ENCODE data around the gene NFIA. TPM values are rescaled to one million over a fixed set of nuclear protein-coding genes. Genes with fewer than 3 reads are reported as not detected.

The NFIA gene
- total RNA-seq, 1 experiment from 2014 or later = 6.3 TPM

DNA sequence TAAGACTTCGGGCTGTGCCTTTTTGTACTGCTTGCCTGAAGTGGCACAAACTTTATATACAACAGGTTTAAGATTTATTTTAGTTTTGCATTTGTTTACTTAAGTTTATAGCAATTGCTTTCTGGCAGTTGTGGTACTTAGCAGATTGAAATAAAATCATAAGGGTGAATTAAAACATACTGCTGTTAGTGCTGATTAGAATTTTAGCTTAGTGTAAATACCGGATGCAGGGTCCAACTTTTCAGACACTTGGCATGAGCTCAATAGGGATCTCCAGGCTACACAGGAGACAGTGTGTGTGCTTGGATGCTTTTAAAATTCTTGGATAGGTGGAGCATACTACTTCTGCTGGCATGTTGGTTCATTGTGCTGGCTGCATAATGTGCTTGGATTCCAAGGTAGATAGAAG is 159.6 kb downstream of the NFIA start:
- DNase-seq (ENCODE audit: low read depth) = no peak

DNA sequence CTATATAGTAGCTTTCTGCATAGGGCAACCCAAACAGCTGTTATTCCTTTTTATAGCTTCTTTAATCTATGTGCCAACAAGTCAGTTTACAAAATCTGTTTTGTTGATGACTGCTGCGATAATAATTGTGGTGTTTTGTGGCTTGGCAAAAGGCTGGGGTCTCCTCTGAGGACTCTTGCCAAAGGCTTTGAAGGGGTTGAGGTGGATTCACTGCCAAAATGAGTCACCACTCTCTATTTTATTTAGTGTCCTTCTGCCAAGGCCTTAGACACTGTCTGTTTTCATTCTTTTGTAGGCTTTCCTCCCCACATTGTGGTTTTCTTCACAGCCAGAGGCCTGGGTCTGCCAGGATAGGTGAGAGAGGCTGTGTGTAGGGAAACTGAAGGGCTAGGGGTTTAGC is 161.8 kb downstream of the NFIA start:
- DNase-seq (ENCODE audit: low read depth) = peak; percentile 78

DNA sequence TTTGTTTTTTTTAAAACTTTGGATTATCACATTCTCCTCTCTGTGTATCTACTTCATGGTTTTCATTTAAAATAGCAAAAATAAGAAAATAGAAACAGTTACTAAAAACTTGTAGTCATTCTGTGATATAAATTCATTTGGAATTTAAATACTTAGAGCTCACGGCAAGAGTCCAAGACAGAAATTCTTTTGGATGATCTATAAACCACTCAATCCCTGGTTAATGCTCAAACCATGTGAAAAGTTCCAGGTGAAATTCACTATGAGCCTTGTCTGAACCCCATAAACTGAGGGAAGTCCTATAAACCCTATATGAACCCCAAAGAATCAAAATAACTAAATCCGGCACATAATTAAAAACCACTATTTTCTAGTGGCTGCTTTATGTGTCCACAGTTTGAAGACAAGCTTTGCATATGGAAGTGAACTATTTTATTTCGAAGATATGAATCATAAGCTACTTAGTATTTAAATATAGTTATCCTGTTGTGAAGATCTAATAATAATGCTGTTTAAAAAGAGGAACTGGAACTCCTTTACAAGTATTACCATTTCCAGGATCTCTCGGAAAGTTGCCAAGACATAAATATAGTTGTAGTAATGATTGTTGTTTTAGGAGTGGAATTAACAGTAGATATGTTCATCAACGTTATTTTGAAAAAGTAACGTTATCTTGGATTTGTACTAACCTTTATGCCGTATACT is 163.5 kb downstream of the NFIA start:
- no peak for DNase-seq (ENCODE audit: low read depth)

DNA sequence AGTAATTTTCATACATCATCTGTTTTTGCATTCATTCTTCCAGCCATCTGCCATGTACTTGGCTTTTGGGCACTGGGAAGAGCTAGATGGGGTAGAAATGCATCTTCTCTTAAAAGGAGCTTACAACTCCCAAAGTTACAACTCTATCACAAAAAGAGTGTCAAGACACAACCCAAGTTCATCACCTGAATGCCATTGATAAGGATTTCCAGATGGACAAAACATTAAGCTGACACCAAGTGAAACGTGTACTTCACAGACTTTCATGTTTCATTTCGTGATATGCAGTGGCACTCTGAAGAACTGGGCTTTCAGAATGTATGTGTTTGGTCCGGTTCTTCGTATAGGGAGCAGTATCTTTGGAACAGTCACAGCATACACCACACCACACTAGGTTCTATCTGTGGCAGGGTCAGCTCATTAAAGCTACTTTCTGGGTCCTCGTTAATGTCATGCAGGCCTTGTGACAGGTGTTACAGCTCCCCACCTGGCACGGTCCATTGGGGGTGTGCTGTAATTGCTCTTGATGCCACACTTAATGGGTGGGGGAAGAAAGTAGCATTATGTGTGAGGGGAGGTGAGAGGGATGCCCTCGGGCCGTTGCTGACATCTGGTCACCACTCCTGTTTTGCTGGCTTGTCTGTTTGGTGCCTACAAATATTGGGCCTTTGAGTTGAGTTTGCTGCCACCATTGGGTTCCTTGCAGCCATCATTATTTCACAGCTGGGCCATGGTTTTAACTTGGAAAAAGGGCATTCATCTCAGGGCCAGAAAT is 164.9 kb downstream of the NFIA start:
- DNase-seq (ENCODE audit: low read depth) = no peak

GRCh38 chr1:61247881-61248752 is 165.8 kb downstream of the NFIA start:
- no peak for DNase-seq (ENCODE audit: low read depth)

DNA sequence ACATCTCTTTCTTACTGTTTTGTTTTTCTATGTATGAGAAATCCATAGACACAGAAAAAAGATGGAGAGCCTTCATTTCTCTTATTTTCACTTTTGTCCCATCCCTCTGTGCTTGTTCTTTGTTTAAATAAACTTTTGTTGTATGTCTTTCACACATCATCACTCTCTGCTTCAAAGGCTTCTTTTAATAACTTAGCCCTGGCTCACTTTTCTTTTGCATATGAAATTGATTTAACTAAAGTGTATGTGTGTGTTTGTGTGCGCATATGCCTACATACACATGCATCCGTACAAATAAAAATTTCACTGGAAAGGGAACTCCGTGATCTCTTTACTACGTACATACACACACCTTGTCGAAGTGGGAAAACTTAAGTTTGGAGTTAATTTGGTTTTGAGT is 168.6 kb downstream of the NFIA start:
- no peak for DNase-seq (ENCODE audit: low read depth)

- DNase-seq (ENCODE audit: low read depth) = peak; percentile 42
Measured at GRCh38 chr1:61253059-61253735, 170.8 kb downstream of the NFIA start.

GRCh38 chr1:61253912-61254633 is 171.7 kb downstream of the NFIA start:
- no peak for DNase-seq (ENCODE audit: low read depth)

DNA sequence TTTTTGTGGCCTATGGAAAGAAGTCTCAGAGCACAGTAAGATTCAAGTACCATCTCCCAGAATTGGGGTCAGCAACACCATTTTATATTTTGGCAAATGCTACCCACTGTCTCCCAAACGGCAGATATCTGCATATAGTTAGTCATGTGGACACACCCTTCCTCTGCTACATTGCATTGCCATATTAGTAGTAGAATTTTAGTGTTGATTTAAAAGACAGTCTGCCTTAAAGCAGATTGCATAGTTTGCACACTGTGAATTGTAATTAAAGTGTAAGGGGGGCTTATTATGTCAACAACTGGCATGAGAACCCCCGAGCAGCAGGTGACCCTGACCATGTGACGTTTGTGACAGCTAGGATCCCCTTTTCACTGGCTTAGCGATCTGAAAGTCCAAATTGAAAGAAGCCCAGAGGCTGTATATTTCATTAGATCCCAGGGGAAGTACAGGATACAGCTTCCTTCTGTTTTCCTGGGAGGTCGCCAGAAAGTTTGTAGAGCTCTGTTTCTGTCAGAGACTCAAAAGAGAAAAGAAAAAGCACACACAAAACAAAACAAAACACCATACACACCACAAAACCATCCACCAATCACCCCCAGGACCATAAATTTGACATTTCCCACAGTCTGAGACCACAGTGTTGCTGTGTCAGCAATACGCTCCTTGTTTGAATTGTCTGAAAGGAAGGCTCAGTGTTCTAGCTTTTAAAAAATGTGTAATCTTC is 172.4 kb downstream of the NFIA start:
- DNase-seq (ENCODE audit: low read depth) = no peak

- no peak for DNase-seq (ENCODE audit: low read depth)
Measured at GRCh38 chr1:61255358-61255703, 173.0 kb downstream of the NFIA start.

DNA sequence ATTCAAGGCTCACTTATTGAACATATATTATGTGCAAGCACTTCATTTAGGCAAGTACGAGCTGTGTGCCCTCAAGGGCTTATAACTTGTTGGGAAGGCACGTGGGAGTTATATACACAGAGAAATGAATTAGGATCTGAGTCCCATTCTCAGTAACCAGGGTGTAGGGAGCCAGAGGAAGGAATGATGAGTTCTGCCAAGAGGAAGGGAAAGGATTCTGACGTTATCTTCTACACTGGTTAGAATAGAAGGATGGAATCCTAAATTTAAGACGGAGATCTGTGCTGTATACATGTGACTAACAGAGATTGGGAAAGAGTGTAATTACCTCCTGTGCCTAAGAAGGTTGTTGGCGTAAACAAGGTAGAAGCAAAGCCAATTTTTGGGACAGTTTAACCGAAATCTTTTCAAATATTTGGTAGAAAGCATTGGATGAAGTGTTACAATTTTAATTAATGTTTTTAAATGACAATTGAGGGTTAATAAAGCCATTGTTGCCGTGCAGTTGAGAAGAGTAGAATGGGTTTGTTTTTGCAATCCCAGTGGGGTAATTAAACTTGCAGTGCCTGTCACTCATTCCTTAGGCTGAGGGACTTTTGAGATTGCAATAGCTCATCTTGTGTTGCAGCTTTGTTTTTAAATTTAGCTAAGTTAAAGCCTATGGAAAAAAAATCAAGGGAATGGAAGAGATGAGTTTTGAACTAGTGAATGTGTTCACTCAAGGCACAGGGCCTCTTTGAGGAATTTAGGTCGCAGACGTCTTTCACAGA is 177.2 kb downstream of the NFIA start:
- no peak for DNase-seq (ENCODE audit: low read depth)

GRCh38 chr1:61260171-61260570 is 177.8 kb downstream of the NFIA start:
- DNase-seq (ENCODE audit: low read depth) = no peak

- DNase-seq (ENCODE audit: low read depth) = no peak
Measured at GRCh38 chr1:61261595-61261994, 179.2 kb downstream of the NFIA start.

- DNase-seq (ENCODE audit: low read depth) = no peak
Measured at GRCh38 chr1:61263905-61264824, 181.8 kb downstream of the NFIA start.

- no peak for DNase-seq (ENCODE audit: low read depth)
Measured at GRCh38 chr1:61264825-61265242, 182.5 kb downstream of the NFIA start.

- DNase-seq (ENCODE audit: low read depth) = no peak
Measured at GRCh38 chr1:61265665-61266064, 183.3 kb downstream of the NFIA start.

DNA sequence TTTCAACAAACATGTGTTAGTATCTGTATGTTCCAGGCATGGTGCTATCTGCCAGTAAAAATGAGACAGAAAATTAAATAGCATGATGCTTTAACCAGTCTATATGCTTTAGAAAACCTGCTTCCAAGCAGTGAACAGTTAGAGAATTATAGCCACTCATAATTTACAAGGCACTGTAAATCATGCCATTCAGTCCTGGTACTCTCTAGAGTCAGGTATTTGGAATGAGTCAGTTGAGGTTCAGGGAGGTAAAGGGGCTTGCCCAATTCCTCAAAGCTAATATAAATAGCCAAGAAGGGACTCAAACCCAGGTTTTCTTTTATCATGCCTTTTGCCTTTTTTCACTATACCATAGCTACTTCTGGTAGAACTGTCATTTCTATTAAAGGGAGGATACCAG is 184.4 kb downstream of the NFIA start:
- DNase-seq (ENCODE audit: low read depth) = no peak

- DNase-seq (ENCODE audit: low read depth) = no peak
Measured at GRCh38 chr1:61268546-61269240, 186.3 kb downstream of the NFIA start.

All from HT1080 (cell line).